ENCODE results near the gene ORMDL3. TPM values are rescaled to one million over a fixed set of nuclear protein-coding genes. Genes with fewer than 3 reads are reported as not detected.

The ORMDL3 gene
- total RNA-seq, 2 experiments from 2014 or later = 62.6 to 65.9 TPM

- Histone ChIP-seq H4K20me1 (ENCODE audit: insufficient read depth, low read length) (no peaks in the 10 kb centered on the region), H3K4me1 (ENCODE audit: insufficient read depth, low read length, poor library complexity, severe bottlenecking) (peaks cover 44% of the 10 kb centered on the region), H3K36me3 (ENCODE audit: insufficient read depth, low read length) (peaks cover 49% of the 10 kb centered on the region), H3K9me2 (ENCODE audit: insufficient read depth, low read length) (no peaks in the 10 kb centered on the region), H3K9me3 (ENCODE audit: low read length) (no peaks in the 10 kb centered on the region), H2AFZ (ENCODE audit: low read length) (no peak overlapping the region), H3K79me2 (ENCODE audit: insufficient read depth, low read depth, low read length) (peaks cover 35% of the 10 kb centered on the region), H3K27ac (ENCODE audit: low read depth, low read length, poor library complexity, severe bottlenecking) (peak overlapping the region; percentile 65), H3K4me3 (ENCODE audit: low read depth, low read length, poor library complexity, severe bottlenecking) (peak overlapping the region; percentile 91), H3K4me2 (ENCODE audit: low read length) (peak overlapping the region; percentile 97)
- BruUV-seq (replicated peaks) = no TSS peak
- peak; percentile 76 for TF ChIP-seq CTCF (conservative IDR thresholded peaks at IDR 0.05; ENCODE audit: low read length)
- TF ChIP-seq EZH2phosphoT487 (IDR thresholded peaks at IDR 0.05; ENCODE audit: borderline replicate concordance, low read depth, low read length) = no peak
- no peak for DNase-seq (ENCODE audit: low spot score)
- ChIA-PET CTCF (ENCODE audit: unreplicated experiment) (no interaction called here), POLR2A (no interaction called here)
- intact Hi-C loops (cut with micrococcal nuclease; ENCODE audit: unreplicated experiment) = no loop called here
Measured at GRCh38 chr17:39923836-39924690, 3.3 kb downstream of the ORMDL3 start.

GRCh38 chr17:39923230-39923629, 4.2 kb downstream of the ORMDL3 start:
- H3K4me1 ChIP-seq (ENCODE audit: insufficient read depth, low read length, poor library complexity, severe bottlenecking) = peaks cover 41% of the 10 kb centered on the region
- no peaks in the 10 kb centered on the region for H3K9me3 ChIP-seq (ENCODE audit: low read length)
- ChIA-PET POLR2A (interaction anchor here (1.0 kb wide), 1 partner anchor 143 kb away, joined by 4 read pairs; no protein-coding TSS in a partner anchor), CTCF (ENCODE audit: unreplicated experiment) (no interaction called here)
- intact Hi-C loops (cut with micrococcal nuclease; ENCODE audit: unreplicated experiment) = no loop called here
- no peak overlapping the region for H3K4me2 ChIP-seq (ENCODE audit: low read length)
- DNase-seq (ENCODE audit: low spot score) = no peak
- peaks cover 52% of the 10 kb centered on the region for H3K36me3 ChIP-seq (ENCODE audit: insufficient read depth, low read length)
- H3K27ac ChIP-seq (ENCODE audit: low read depth, low read length, poor library complexity, severe bottlenecking) = no peak overlapping the region
- H3K9me2 ChIP-seq (ENCODE audit: insufficient read depth, low read length) = no peaks in the 10 kb centered on the region
- H2AFZ ChIP-seq (ENCODE audit: low read length) = no peak overlapping the region
- BruUV-seq (replicated peaks) = no TSS peak
- H3K79me2 ChIP-seq (ENCODE audit: insufficient read depth, low read depth, low read length) = peaks cover 35% of the 10 kb centered on the region
- H3K4me3 ChIP-seq (ENCODE audit: low read depth, low read length, poor library complexity, severe bottlenecking) = no peak overlapping the region
- no peak for TF ChIP-seq CTCF (conservative IDR thresholded peaks at IDR 0.05; ENCODE audit: low read length)
- TF ChIP-seq EZH2phosphoT487 (IDR thresholded peaks at IDR 0.05; ENCODE audit: borderline replicate concordance, low read depth, low read length) = no peak
- no peaks in the 10 kb centered on the region for H4K20me1 ChIP-seq (ENCODE audit: insufficient read depth, low read length)

DNA sequence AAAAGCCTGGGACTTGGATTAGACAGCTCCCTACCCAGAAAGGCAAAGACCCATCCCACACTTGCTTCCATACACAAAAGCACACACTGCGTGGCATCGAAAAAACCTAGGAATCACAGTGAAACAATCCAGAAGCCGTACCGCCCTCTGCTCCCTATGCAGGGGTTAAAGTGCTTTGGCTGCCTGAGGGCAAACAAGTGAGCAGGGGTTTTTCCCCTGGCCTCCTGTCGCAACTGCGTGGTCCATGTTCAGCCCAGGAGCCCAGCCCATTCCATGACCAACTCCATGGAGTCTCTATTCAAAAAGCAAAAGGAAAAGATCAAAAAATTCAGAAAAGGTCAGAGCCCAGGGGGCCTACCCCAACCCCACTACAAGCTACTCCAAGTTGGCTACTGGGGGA, 5.4 kb downstream of the ORMDL3 start:
- intact Hi-C loops (cut with micrococcal nuclease; ENCODE audit: unreplicated experiment) = no loop called here
- Histone ChIP-seq H3K27ac (ENCODE audit: low read depth, low read length, poor library complexity, severe bottlenecking) (no peak overlapping the region), H3K4me2 (ENCODE audit: low read length) (no peak overlapping the region), H3K4me1 (ENCODE audit: insufficient read depth, low read length, poor library complexity, severe bottlenecking) (peaks cover 40% of the 10 kb centered on the region), H4K20me1 (ENCODE audit: insufficient read depth, low read length) (no peaks in the 10 kb centered on the region), H2AFZ (ENCODE audit: low read length) (no peak overlapping the region), H3K9me3 (ENCODE audit: low read length) (no peaks in the 10 kb centered on the region), H3K4me3 (ENCODE audit: low read depth, low read length, poor library complexity, severe bottlenecking) (no peak overlapping the region), H3K9me2 (ENCODE audit: insufficient read depth, low read length) (no peaks in the 10 kb centered on the region), H3K36me3 (ENCODE audit: insufficient read depth, low read length) (peaks cover 61% of the 10 kb centered on the region), H3K79me2 (ENCODE audit: insufficient read depth, low read depth, low read length) (peaks cover 32% of the 10 kb centered on the region)
- BruUV-seq (replicated peaks) = no TSS peak
- POLR2A ChIA-PET = no interaction called here
- TF ChIP-seq CTCF (conservative IDR thresholded peaks at IDR 0.05; ENCODE audit: low read length) (no peak), EZH2phosphoT487 (IDR thresholded peaks at IDR 0.05; ENCODE audit: borderline replicate concordance, low read depth, low read length) (no peak)
- CTCF ChIA-PET (ENCODE audit: unreplicated experiment) = no interaction called here
- no peak for DNase-seq (ENCODE audit: low spot score)
